ENCODE measurements around the gene PLCB4. TPM values are rescaled to one million over a fixed set of nuclear protein-coding genes. Genes with fewer than 3 reads are reported as not detected.
"Not testable (repeated sequence)": the region's sequence is repeated elsewhere in the genome, so short reads cannot be mapped to it uniquely, and the experiment has no call there.

Gene PLCB4
- total and polyA plus RNA-seq, 8 donors, result 0.56 to 9.3 (median 2.3) TPM

DNA sequence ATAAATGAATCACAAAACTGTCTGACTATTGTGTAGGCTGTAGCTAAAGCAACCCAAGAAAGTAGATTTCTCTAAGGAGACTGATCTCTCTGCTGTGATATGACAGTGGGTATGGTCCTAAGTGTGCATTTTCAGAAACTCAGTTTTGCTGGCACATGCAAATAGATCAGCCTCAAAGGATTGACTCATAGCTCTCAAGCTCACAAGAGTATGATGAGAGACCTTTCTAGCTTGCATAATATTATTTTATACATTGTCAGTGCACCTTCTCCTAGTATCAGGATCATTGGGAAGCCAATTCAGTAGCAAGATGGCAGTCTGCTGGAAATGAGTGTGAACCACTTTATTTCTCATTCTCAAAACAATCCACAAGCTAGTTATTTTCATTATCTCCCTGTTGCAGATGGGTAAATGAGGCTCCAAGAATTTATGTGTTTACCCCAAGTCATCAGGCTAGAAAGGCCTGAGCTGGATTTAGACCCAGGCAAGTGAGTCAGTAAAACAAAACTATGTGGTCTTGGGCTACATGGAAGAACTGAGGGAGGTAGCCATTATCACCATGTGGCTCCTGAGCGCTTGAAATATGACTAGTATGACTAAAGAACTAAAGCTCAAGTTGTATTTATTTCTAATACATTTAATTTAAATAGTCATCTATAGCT is 27.9 kb upstream of the PLCB4 start:
- Histone ChIP-seq H3K4me3 (no peak overlapping the region), H3K27ac (no peak overlapping the region), H3K27me3 (no peaks in the 10 kb centered on the region), H3K9me3 (no peaks in the 10 kb centered on the region), H3K36me3 (no peaks in the 10 kb centered on the region), H3K4me1 (no peaks in the 10 kb centered on the region)
- TF ChIP-seq, protein P1, sequence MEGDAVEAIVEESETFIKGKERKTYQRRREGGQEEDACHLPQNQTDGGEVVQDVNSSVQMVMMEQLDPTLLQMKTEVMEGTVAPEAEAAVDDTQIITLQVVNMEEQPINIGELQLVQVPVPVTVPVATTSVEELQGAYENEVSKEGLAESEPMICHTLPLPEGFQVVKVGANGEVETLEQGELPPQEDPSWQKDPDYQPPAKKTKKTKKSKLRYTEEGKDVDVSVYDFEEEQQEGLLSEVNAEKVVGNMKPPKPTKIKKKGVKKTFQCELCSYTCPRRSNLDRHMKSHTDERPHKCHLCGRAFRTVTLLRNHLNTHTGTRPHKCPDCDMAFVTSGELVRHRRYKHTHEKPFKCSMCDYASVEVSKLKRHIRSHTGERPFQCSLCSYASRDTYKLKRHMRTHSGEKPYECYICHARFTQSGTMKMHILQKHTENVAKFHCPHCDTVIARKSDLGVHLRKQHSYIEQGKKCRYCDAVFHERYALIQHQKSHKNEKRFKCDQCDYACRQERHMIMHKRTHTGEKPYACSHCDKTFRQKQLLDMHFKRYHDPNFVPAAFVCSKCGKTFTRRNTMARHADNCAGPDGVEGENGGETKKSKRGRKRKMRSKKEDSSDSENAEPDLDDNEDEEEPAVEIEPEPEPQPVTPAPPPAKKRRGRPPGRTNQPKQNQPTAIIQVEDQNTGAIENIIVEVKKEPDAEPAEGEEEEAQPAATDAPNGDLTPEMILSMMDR (IDR thresholded peaks at IDR 0.05), result no peak
- 88 to 89% methylated on average over 1 of the region's 1 CpG for WGBS, 2 donors
- ATAC-seq (no peak), DNase-seq (no peak), FAIRE-seq (no peak)
- intact Hi-C loops (cut with DNase I), result no loop called here

DNA sequence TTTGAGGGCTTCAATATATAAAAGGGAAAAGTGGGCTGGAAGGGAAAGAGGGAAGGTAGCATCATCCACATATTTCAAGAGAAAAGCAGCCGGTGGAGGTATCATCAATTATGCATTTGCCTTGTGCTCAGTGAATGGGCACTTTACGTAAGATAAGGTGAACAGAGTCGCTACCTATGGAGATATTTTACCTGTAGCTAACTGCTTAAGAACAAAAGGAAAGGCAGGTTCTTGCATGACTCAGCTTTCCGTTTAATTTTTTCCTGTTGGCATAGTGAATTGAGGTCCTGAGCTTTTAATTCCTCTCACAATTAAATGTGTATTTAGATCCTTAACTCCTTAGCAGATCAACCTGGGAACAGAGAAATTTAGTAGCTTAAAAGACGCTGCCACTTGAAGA is 25.5 kb upstream of the PLCB4 start:
- intact Hi-C loops (cut with DNase I), result no loop called here
- H3K27me3 ChIP-seq, result no peaks in the 10 kb centered on the region
- TF ChIP-seq, protein P1 (IDR thresholded peaks at IDR 0.05), result no peak
- FAIRE-seq, result no peak
- H3K27ac ChIP-seq, result no peak overlapping the region
- no peak for ATAC-seq
- no peaks in the 10 kb centered on the region for H3K4me1 ChIP-seq
- H3K9me3 ChIP-seq, result no peaks in the 10 kb centered on the region
- WGBS, 2 donors, result 59 to 62% methylated on average over 5 of the region's 5 CpGs
- H3K4me3 ChIP-seq, result no peak overlapping the region
- H3K36me3 ChIP-seq, result no peaks in the 10 kb centered on the region
- no peak for DNase-seq

DNA sequence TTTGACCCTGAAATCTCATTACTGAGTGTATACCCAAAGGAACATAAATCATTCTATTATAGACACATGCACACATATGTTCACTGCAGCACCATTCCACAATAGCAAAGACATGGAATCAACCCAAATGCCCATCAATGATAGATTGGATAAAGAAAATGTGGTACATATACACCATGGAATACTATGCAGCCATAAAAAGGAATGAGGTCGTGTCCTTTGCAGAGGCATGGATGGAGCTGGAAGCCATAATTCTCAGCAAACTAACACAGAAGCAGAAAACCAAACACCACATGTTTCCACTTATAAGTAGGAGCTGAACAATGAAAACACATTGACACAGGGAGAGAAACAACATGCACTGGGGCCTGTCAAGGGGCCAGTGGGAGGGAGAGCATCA is 21.0 kb upstream of the PLCB4 start:
- intact Hi-C loops (cut with DNase I); H3K9me3 ChIP-seq; ATAC-seq; H3K27me3 ChIP-seq; H3K36me3 ChIP-seq; FAIRE-seq; DNase-seq; H3K27ac ChIP-seq; H3K4me1 ChIP-seq; H3K4me3 ChIP-seq: not testable (repeated sequence)
- 45 to 78% methylated on average over 1 of the region's 1 CpG for WGBS, 2 donors

DNA sequence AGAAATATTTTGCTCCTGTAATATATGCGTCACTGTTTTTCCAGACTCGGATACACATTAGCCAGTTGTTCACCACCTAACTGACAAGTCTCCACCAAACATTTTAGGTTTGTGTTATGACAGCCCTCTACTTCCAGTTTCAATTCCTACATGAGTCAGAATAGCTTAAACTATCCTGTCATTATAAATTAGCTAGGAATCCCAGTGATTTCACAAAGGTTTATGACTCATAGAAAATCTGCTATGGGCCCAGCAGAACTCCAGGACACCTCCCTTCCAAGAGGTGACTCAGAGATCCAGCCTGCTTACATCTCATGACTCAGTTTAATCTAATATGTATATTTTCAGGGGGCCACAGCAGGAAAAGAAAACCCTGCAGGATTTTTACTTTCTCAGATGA is 17.4 kb upstream of the PLCB4 start:
- DNase-seq (no peak), FAIRE-seq (no peak), ATAC-seq (peak in 1 of 4 donors; percentile 87)
- intact Hi-C loops (cut with DNase I), result no loop called here
- H3K4me1 ChIP-seq, result no peaks in the 10 kb centered on the region
- no peaks in the 10 kb centered on the region for H3K9me3 ChIP-seq
- TF ChIP-seq, protein P1 (IDR thresholded peaks at IDR 0.05), result no peak
- no peaks in the 10 kb centered on the region for H3K27me3 ChIP-seq
- 93 to 94% methylated on average over 2 of the region's 2 CpGs for WGBS, 2 donors
- H3K27ac ChIP-seq, result no peak overlapping the region
- H3K36me3 ChIP-seq, result no peaks in the 10 kb centered on the region
- no peak overlapping the region for H3K4me3 ChIP-seq

DNA sequence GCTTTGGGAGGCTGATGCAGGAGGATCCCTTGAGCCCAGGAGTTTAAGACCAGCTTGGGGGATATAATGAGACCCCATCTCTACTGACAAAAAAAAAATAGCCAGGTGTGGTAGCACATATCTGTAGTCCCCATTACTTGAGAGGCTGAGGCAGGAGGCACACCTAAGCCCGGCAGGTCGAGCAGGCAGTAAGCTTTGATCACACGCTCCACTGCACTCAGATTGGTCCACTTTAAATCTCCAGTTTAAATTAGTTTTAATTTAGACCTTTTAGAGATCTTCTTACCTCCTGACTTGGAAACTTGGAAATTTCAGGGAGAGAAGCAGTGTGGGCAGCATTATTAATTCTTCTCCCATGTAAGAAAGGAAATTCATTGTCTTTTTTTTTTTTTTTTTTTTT is 16.8 kb upstream of the PLCB4 start:
- intact Hi-C loops (cut with DNase I), result no loop called here
- Histone ChIP-seq H3K27me3 (no peaks in the 10 kb centered on the region), H3K9me3 (no peaks in the 10 kb centered on the region), H3K27ac (no peak overlapping the region), H3K4me1 (no peaks in the 10 kb centered on the region), H3K36me3 (no peaks in the 10 kb centered on the region), H3K4me3 (no peak overlapping the region)
- ATAC-seq, result no peak
- TF ChIP-seq, protein P1 (IDR thresholded peaks at IDR 0.05), result no peak
- no peak for FAIRE-seq
- 86 to 88% methylated on average over 3 of the region's 3 CpGs for WGBS, 2 donors
- no peak for DNase-seq

Measured in pancreas (tissue), 10 donors.